ENCODE measurements around the gene HMGCS1. TPM values are rescaled to one million over a fixed set of nuclear protein-coding genes. Genes with fewer than 3 reads are reported as not detected.
"Not testable (repeated sequence)": the region's sequence is repeated elsewhere in the genome, so short reads cannot be mapped to it uniquely, and the experiment has no call there.

The HMGCS1 gene
- total RNA-seq, 2 donors from 2014 or later, result 6.3 to 17.5 TPM

DNA sequence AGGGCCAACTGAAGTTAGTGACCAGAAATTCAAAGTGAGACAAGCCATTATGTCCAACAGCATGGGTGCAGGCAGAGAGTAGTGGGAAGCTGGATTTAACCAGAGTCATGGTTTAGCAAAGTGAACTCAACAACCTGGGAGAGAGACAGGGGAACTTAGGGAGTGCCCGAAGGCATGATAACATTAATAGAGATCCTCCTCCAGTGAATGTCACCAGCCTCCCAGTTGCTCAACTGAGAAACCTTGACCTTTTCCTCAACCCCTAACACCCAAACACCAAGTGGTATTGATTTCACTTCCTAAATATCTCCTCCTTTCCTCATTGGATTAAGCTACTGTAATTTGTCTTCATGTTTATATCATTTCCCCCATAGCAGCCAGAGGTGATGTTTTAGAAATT lies 42.6 kb downstream of the HMGCS1 start:
- TF ChIP-seq, protein P1, sequence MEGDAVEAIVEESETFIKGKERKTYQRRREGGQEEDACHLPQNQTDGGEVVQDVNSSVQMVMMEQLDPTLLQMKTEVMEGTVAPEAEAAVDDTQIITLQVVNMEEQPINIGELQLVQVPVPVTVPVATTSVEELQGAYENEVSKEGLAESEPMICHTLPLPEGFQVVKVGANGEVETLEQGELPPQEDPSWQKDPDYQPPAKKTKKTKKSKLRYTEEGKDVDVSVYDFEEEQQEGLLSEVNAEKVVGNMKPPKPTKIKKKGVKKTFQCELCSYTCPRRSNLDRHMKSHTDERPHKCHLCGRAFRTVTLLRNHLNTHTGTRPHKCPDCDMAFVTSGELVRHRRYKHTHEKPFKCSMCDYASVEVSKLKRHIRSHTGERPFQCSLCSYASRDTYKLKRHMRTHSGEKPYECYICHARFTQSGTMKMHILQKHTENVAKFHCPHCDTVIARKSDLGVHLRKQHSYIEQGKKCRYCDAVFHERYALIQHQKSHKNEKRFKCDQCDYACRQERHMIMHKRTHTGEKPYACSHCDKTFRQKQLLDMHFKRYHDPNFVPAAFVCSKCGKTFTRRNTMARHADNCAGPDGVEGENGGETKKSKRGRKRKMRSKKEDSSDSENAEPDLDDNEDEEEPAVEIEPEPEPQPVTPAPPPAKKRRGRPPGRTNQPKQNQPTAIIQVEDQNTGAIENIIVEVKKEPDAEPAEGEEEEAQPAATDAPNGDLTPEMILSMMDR (IDR thresholded peaks at IDR 0.05), result no peak
- H3K27ac ChIP-seq, result no peak overlapping the region
- DNase-seq (ENCODE audit: low spot score), result no peak

DNA sequence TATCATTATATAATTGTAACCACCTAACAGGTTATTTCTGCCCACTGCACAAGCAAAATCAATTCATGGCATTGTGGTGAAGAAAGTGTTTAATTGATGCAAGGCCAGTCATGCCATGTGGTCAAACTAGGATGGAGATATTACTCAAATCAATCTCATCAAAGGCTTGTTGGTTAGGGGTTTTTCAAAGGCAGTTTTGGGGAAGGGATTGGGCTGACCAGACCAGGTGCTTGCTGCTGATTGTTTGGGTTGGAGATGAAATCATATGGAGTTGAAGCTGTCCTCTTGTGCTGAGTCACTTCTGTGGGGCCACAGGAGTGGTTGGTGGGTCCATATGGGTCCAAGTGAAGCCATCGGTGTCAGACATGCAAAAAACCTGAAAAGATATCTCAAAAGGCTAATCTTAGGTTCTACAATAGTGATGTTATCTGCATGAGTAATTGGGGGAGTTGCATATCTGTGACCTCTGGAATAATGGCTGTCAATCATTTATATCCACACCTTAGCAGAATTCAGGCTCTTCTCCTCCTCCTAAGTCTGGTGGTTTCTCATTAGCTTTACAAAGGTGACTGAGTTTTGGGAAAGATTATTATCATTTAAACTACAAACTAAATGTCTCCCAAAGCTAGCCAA lies 44.9 kb downstream of the HMGCS1 start:
- Histone ChIP-seq H3K27ac (no peak overlapping the region), H3K36me3 (no peaks in the 10 kb centered on the region)
- TF ChIP-seq, protein P1 (IDR thresholded peaks at IDR 0.05), result no peak

More for the DNA sequence above, 42.6 kb downstream of the HMGCS1 start:
- Histone ChIP-seq H3K9me3 (peaks cover 0 to 16% of the 10 kb centered on the region in 2 donors), H3K4me3 (no peak overlapping the region), H3K27me3 (no peaks in the 10 kb centered on the region), H3K36me3 (no peaks in the 10 kb centered on the region), H3K4me1 (no peaks in the 10 kb centered on the region)

DNA sequence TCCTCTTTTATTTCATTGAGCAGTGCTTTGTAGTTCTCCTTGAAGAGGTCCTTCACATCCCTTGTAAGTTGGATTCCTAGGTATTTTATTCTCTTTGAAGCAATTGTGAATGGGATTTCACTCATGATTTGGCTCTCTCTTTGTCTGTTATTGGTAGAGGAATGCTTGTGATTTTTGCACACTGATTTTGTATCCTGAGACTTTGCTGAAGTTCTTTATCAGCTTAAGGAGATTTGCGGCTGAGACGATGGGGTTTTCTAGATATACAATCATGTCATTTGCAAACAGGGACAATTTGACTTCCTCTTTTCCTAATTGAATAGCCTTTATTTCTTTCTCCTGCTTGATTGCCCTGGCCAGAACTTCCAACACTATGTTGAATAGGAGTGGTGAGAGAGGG lies 50.9 kb downstream of the HMGCS1 start:
- not testable (repeated sequence) for H3K4me3 ChIP-seq, H3K4me1 ChIP-seq, H3K36me3 ChIP-seq

More for the DNA sequence above, 44.9 kb downstream of the HMGCS1 start:
- Histone ChIP-seq H3K4me3 (no peak overlapping the region), H3K27me3 (no peaks in the 10 kb centered on the region), H3K9me3 (peaks cover 0 to 16% of the 10 kb centered on the region in 2 donors), H3K4me1 (no peaks in the 10 kb centered on the region)
- DNase-seq (ENCODE audit: low spot score), result no peak

DNA sequence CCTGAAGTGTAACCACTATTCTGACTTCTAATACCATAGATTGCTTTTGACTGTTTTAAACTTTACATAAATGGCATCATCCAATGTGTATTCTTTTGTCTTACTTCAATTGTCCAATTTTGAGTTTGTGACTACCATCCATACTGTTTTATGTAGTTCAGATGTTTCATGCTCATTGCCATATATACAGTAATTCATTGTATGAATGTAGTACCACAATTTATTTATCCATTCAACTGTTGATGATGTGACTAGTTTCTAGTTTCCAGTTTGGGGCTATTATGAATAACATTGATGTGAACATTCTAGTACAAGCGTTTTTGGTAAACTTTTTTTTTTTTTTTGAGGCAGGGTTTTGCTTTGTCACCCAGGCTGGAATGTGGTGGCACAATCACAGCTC lies 55.1 kb downstream of the HMGCS1 start:
- DNase-seq (ENCODE audit: low spot score), result no peak
- Histone ChIP-seq H3K4me3 (no peak overlapping the region), H3K27ac (no peak overlapping the region)

More for the DNA sequence above, 50.9 kb downstream of the HMGCS1 start:
- not testable (repeated sequence) for DNase-seq (ENCODE audit: low spot score); H3K27ac ChIP-seq; H3K27me3 ChIP-seq; H3K9me3 ChIP-seq

DNA sequence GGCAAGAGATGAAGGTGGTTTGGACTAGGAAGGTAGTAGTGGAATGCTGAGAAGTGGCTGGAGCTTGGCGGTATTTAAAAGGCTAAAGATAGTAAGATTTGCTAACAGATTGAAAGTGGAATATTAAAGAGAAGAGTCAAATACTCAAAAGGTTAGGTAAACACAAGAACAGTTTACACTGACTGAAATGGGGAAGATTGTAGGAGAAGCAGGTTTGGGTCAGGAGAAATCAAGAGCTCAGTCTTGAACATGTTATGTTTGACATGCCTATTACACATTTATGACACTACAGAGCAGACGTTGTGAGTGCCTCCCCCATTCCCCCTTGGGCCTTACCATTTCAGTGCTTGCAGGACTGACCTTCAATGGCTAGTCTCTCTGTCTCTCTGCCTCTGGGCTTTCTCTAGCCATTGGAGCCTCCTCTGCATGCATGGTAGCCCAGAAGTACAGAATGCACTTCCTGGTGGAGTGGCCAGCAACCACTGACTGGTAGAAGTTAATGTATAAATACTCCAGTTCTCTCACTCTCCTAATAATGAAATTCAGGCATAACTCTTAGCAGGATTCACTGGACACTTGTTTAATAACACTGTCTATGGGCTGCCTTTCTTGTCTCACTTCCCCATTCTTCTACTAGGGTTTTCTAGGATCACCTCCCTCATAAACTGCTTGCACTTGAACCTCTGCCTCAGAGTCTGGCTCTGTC lies 56.8 kb downstream of the HMGCS1 start:
- H3K4me3 ChIP-seq, result no peak overlapping the region
- no peaks in the 10 kb centered on the region for H3K27me3 ChIP-seq
- no peaks in the 10 kb centered on the region for H3K9me3 ChIP-seq
- H3K36me3 ChIP-seq, result no peaks in the 10 kb centered on the region
- TF ChIP-seq, protein P1 (IDR thresholded peaks at IDR 0.05), result no peak
- no peak overlapping the region for H3K27ac ChIP-seq
- no peak for DNase-seq (ENCODE audit: low spot score)
- H3K4me1 ChIP-seq, result no peaks in the 10 kb centered on the region

More for the DNA sequence above, 55.1 kb downstream of the HMGCS1 start:
- H3K4me1 ChIP-seq, result no peaks in the 10 kb centered on the region
- TF ChIP-seq, protein P1 (IDR thresholded peaks at IDR 0.05), result no peak
- no peaks in the 10 kb centered on the region for H3K27me3 ChIP-seq
- H3K36me3 ChIP-seq, result no peaks in the 10 kb centered on the region
- no peaks in the 10 kb centered on the region for H3K9me3 ChIP-seq

DNA sequence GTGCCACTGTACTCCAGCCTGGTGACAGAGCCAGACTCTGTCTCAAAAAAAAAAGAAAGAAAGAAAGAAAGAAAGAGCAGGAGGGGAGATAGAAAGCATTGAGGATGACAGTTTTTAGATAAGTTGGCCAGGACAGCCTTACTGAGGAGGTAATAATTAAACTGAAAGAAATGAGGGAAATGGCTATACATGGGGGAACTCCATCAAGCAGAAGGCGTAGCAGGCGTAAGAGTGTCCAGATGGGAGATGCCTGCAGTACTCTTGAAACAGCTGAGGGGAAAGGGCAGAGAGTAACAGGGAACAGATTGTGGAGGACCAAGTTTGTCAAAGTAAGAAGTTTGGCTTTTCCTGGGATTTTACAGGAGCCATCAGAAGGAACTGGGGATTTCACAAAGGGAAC lies 57.5 kb downstream of the HMGCS1 start:
- TF ChIP-seq, protein P1 (IDR thresholded peaks at IDR 0.05), result no peak
- H3K27me3 ChIP-seq, result no peaks in the 10 kb centered on the region
- no peaks in the 10 kb centered on the region for H3K4me1 ChIP-seq
- DNase-seq (ENCODE audit: low spot score), result no peak
- H3K36me3 ChIP-seq, result no peaks in the 10 kb centered on the region
- no peak overlapping the region for H3K27ac ChIP-seq
- H3K9me3 ChIP-seq, result no peaks in the 10 kb centered on the region
- H3K4me3 ChIP-seq, result no peak overlapping the region
